NCI-H226 (cell line): ENCODE measurements around the gene BCL7C.

Source experiments
- DNase-seq: peaks from one replicate; pipeline ENCODE4 v3.0.0-alpha.2; 2015

The BCL7C gene

GRCh38 chr16:30858829-30859423 lies 35.0 kb downstream of the BCL7C start:
- DNase-seq: no peak

GRCh38 chr16:30858111-30858495 lies 35.8 kb downstream of the BCL7C start:
- DNase-seq: no peak

- no peak for DNase-seq
These were observed 40.1 kb downstream of the BCL7C start for GRCh38 chr16:30853758-30854157.

GRCh38 chr16:30850246-30850645 lies 43.6 kb downstream of the BCL7C start:
- no peak for DNase-seq

GRCh38 chr16:30846649-30847402 lies 47.1 kb downstream of the BCL7C start:
- DNase-seq: no peak

- peak; percentile 63 for DNase-seq
These were observed 49.0 kb downstream of the BCL7C start for GRCh38 chr16:30844671-30845449.

- no peak for DNase-seq
These were observed 49.6 kb downstream of the BCL7C start for GRCh38 chr16:30844346-30844670.

GRCh38 chr16:30843501-30843900 lies 50.4 kb downstream of the BCL7C start:
- no peak for DNase-seq

GRCh38 chr16:30842971-30843370 lies 50.9 kb downstream of the BCL7C start:
- DNase-seq: no peak

GRCh38 chr16:30841332-30841731 lies 52.5 kb downstream of the BCL7C start:
- no peak for DNase-seq

- no peak for DNase-seq
These were observed 53.3 kb downstream of the BCL7C start for GRCh38 chr16:30840611-30841010.

GRCh38 chr16:30839523-30840227 lies 54.2 kb downstream of the BCL7C start:
- no peak for DNase-seq

- DNase-seq: no peak
These were observed 54.9 kb downstream of the BCL7C start for GRCh38 chr16:30838876-30839471.

- peak; percentile 46 for DNase-seq
These were observed 56.0 kb downstream of the BCL7C start for GRCh38 chr16:30837904-30838303.
